Measurements from ENCODE around the gene CCL2.

CCL2 gene

DNA sequence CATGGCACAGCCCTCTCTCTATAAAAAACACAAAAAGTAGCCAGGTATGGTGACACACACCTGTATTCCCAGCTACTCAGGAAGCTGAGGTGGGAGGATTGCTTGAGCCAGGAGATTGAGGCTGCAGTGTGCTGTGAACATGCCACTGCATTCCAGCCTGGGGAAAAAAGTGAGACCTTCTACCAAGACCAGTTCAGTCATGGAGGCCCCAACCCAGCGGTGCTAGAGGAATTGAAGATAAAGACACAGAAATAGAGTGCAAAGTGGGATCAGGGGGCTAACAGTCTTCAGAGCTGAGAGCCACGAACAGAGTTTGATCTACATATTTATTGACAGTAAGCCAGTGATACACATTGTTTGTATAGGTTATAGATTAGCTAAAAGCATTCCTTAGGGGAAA lies 48.5 kb downstream of the CCL2 start:
- DNase-seq (ENCODE audit: low spot score) = no peak

DNA sequence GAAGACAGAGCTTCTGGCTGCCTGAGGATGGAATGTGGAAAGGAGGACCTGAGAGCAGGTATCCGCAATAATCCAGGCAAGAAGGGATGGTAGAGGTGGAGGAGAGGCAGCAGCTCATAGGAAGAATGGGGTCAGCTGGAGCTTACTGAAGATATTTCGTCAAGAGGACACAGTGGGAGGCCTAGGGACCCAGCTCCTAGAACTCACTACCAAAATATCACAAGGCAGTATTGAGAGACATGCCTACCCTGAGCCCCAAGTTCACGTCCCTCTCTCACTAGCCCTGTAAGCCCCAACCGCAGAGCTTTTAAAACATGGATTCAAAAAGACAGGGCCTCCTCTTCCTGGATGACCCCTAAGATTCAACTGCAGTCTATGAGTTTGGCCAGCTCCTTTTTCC lies 50.0 kb downstream of the CCL2 start:
- Histone ChIP-seq H3K4me1 (ENCODE audit: control insufficient read depth in 2 of 2, insufficient read depth in 1 of 2, low read depth in 1 of 2, low read length in 2 of 2) (no peaks in the 10 kb centered on the region), H2BK5ac (ENCODE audit: low read length) (no peak overlapping the region), H2BK15ac (ENCODE audit: low read length) (no peak overlapping the region), H4K8ac (ENCODE audit: low read depth, low read length) (no peak overlapping the region), H3K27ac (replicated peaks; ENCODE audit: low read length) (no peak overlapping the region), H4K91ac (ENCODE audit: low read depth, low read length, poor library complexity) (no peak overlapping the region), H3K14ac (ENCODE audit: low read length) (no peak overlapping the region), H3K4me2 (ENCODE audit: insufficient read depth, low read length, poor library complexity, severe bottlenecking) (no peak overlapping the region), H2AFZ (ENCODE audit: low read length) (no peak overlapping the region), H3K9ac (ENCODE audit: low read depth, low read length, poor library complexity) (no peak overlapping the region), H3K79me1 (ENCODE audit: low read depth, low read length) (no peaks in the 10 kb centered on the region), H2BK12ac (ENCODE audit: low read length) (no peak overlapping the region), H2AK5ac (ENCODE audit: low read depth, low read length) (no peak overlapping the region), H3K4ac (ENCODE audit: low read length) (no peak overlapping the region), H2BK120ac (ENCODE audit: low read depth, low read length) (no peak overlapping the region), H3K18ac (ENCODE audit: low read length) (no peak overlapping the region), H3K9me3 (replicated peaks in 1 of 2; ENCODE audit: control insufficient read depth in 2 of 2, insufficient read depth in 1 of 2, low read depth in 1 of 2, low read length in 2 of 2) (no peaks in the 10 kb centered on the region), H3K36me3 (replicated peaks in 1 of 2; ENCODE audit: control insufficient read depth in 2 of 2, insufficient read depth in 2 of 2, low read length in 2 of 2) (no peaks in the 10 kb centered on the region), H3K23ac (ENCODE audit: low read depth, low read length, poor library complexity) (no peak overlapping the region), H3K27me3 (ENCODE audit: control insufficient read depth in 3 of 3, insufficient read depth in 3 of 3, low read depth in 1 of 3, low read length in 3 of 3) (no peaks in the 10 kb centered on the region), H3K4me3 (ENCODE audit: low read length in 2 of 2) (no peak overlapping the region)
- WGBS, 2 donors (ENCODE audit: extremely low coverage in 2 of 2, insufficient read length in 2 of 2, insufficient replicate concordance in 1 of 2) = no CpG with 5 or more reads among the region's 4 CpGs
- DNase-seq (ENCODE audit: low spot score) = no peak

More for the DNA sequence above, 48.5 kb downstream of the CCL2 start:
- H3K14ac ChIP-seq (ENCODE audit: low read length) = no peak overlapping the region
- H3K9me3 ChIP-seq (replicated peaks in 1 of 2; ENCODE audit: control insufficient read depth in 2 of 2, insufficient read depth in 1 of 2, low read depth in 1 of 2, low read length in 2 of 2) = no peaks in the 10 kb centered on the region
- no peak overlapping the region for H3K4me2 ChIP-seq (ENCODE audit: insufficient read depth, low read length, poor library complexity, severe bottlenecking)
- no peak overlapping the region for H3K9ac ChIP-seq (ENCODE audit: low read depth, low read length, poor library complexity)
- H3K4ac ChIP-seq (ENCODE audit: low read length) = no peak overlapping the region
- H3K4me3 ChIP-seq (ENCODE audit: low read length in 2 of 2) = no peak overlapping the region
- no peak overlapping the region for H3K27ac ChIP-seq (replicated peaks; ENCODE audit: low read length)
- no peaks in the 10 kb centered on the region for H3K27me3 ChIP-seq (ENCODE audit: control insufficient read depth in 3 of 3, insufficient read depth in 3 of 3, low read depth in 1 of 3, low read length in 3 of 3)
- H3K36me3 ChIP-seq (replicated peaks in 1 of 2; ENCODE audit: control insufficient read depth in 2 of 2, insufficient read depth in 2 of 2, low read length in 2 of 2) = no peaks in the 10 kb centered on the region
- no peak overlapping the region for H2BK5ac ChIP-seq (ENCODE audit: low read length)
- no peak overlapping the region for H4K8ac ChIP-seq (ENCODE audit: low read depth, low read length)
- H2BK15ac ChIP-seq (ENCODE audit: low read length) = no peak overlapping the region
- H2AK5ac ChIP-seq (ENCODE audit: low read depth, low read length) = no peak overlapping the region
- H2AFZ ChIP-seq (ENCODE audit: low read length) = no peak overlapping the region
- no peak overlapping the region for H3K23ac ChIP-seq (ENCODE audit: low read depth, low read length, poor library complexity)
- no peak overlapping the region for H4K91ac ChIP-seq (ENCODE audit: low read depth, low read length, poor library complexity)
- H3K18ac ChIP-seq (ENCODE audit: low read length) = no peak overlapping the region
- peaks cover 0 to under 1% of the 10 kb centered on the region in 2 donors for H3K4me1 ChIP-seq (ENCODE audit: control insufficient read depth in 2 of 2, insufficient read depth in 1 of 2, low read depth in 1 of 2, low read length in 2 of 2)
- no CpG with 5 or more reads among the region's 2 CpGs for WGBS, 2 donors (ENCODE audit: extremely low coverage in 2 of 2, insufficient read length in 2 of 2, insufficient replicate concordance in 1 of 2)
- H2BK120ac ChIP-seq (ENCODE audit: low read depth, low read length) = no peak overlapping the region
- H3K79me1 ChIP-seq (ENCODE audit: low read depth, low read length) = no peaks in the 10 kb centered on the region
- H2BK12ac ChIP-seq (ENCODE audit: low read length) = no peak overlapping the region

DNA sequence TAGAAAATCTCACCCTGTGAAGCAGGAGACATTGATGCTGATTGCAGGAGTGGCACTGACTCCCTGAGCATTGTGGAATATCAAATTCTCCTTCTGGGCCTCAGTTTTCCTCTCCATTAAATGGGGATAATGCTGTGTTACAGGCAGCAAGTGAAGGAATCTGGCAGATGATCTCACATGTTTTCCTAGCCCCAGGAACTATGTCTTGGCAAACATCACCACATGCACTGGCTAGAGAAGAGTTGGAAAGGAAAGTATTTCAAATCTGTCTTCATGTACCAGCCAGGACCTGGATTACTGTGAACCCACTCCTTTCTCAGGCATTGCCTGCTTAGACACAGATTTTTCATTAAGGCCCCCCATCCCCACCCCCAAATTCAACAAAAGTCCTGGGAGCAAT lies 50.5 kb downstream of the CCL2 start:
- Histone ChIP-seq H3K9ac (ENCODE audit: low read depth, low read length, poor library complexity) (no peak overlapping the region), H2AFZ (ENCODE audit: low read length) (no peak overlapping the region), H3K9me3 (replicated peaks in 1 of 2; ENCODE audit: control insufficient read depth in 2 of 2, insufficient read depth in 1 of 2, low read depth in 1 of 2, low read length in 2 of 2) (no peaks in the 10 kb centered on the region), H4K91ac (ENCODE audit: low read depth, low read length, poor library complexity) (no peak overlapping the region), H2BK12ac (ENCODE audit: low read length) (no peak overlapping the region), H2AK5ac (ENCODE audit: low read depth, low read length) (no peak overlapping the region), H3K4ac (ENCODE audit: low read length) (no peak overlapping the region), H4K8ac (ENCODE audit: low read depth, low read length) (no peak overlapping the region), H3K27me3 (ENCODE audit: control insufficient read depth in 3 of 3, insufficient read depth in 3 of 3, low read depth in 1 of 3, low read length in 3 of 3) (no peaks in the 10 kb centered on the region), H3K36me3 (replicated peaks in 1 of 2; ENCODE audit: control insufficient read depth in 2 of 2, insufficient read depth in 2 of 2, low read length in 2 of 2) (no peaks in the 10 kb centered on the region), H3K14ac (ENCODE audit: low read length) (no peak overlapping the region), H3K4me2 (ENCODE audit: insufficient read depth, low read length, poor library complexity, severe bottlenecking) (no peak overlapping the region), H3K23ac (ENCODE audit: low read depth, low read length, poor library complexity) (no peak overlapping the region), H3K79me1 (ENCODE audit: low read depth, low read length) (no peaks in the 10 kb centered on the region), H3K4me1 (ENCODE audit: control insufficient read depth in 2 of 2, insufficient read depth in 1 of 2, low read depth in 1 of 2, low read length in 2 of 2) (no peaks in the 10 kb centered on the region), H2BK120ac (ENCODE audit: low read depth, low read length) (no peak overlapping the region), H2BK5ac (ENCODE audit: low read length) (no peak overlapping the region), H3K27ac (replicated peaks; ENCODE audit: low read length) (no peak overlapping the region), H3K18ac (ENCODE audit: low read length) (no peak overlapping the region), H2BK15ac (ENCODE audit: low read length) (no peak overlapping the region), H3K4me3 (ENCODE audit: low read length in 2 of 2) (no peak overlapping the region)
- no peak for DNase-seq (ENCODE audit: low spot score)

DNA sequence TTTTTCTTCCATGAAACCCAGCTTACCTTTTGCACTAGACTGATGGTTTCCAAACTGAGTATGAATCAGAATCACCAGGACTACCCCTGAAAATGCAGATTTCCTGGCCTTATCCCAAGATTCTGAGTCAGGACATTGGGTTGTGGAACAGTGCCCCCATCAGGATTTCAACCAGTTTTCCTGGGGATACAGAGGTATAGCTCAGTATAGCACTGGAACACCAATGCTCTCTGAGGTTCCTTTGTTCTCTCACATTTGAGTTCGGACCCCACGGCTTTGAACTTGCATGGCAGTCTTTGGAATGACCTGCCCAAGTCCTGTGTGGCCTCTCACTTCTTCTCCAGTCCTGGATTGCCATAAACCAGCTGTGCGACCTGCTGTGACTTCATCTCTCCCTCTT lies 51.4 kb downstream of the CCL2 start:
- Histone ChIP-seq H4K8ac (ENCODE audit: low read depth, low read length) (no peak overlapping the region), H3K4me2 (ENCODE audit: insufficient read depth, low read length, poor library complexity, severe bottlenecking) (no peak overlapping the region), H2BK15ac (ENCODE audit: low read length) (no peak overlapping the region), H2BK5ac (ENCODE audit: low read length) (no peak overlapping the region), H3K23ac (ENCODE audit: low read depth, low read length, poor library complexity) (no peak overlapping the region), H3K18ac (ENCODE audit: low read length) (no peak overlapping the region), H2BK120ac (ENCODE audit: low read depth, low read length) (no peak overlapping the region), H3K14ac (ENCODE audit: low read length) (no peak overlapping the region), H3K36me3 (replicated peaks in 1 of 2; ENCODE audit: control insufficient read depth in 2 of 2, insufficient read depth in 2 of 2, low read length in 2 of 2) (no peaks in the 10 kb centered on the region), H3K9me3 (replicated peaks in 1 of 2; ENCODE audit: control insufficient read depth in 2 of 2, insufficient read depth in 1 of 2, low read depth in 1 of 2, low read length in 2 of 2) (no peaks in the 10 kb centered on the region), H3K4ac (ENCODE audit: low read length) (no peak overlapping the region), H3K4me1 (ENCODE audit: control insufficient read depth in 2 of 2, insufficient read depth in 1 of 2, low read depth in 1 of 2, low read length in 2 of 2) (no peaks in the 10 kb centered on the region), H3K27me3 (ENCODE audit: control insufficient read depth in 3 of 3, insufficient read depth in 3 of 3, low read depth in 1 of 3, low read length in 3 of 3) (no peaks in the 10 kb centered on the region), H3K79me1 (ENCODE audit: low read depth, low read length) (no peaks in the 10 kb centered on the region), H2AFZ (ENCODE audit: low read length) (no peak overlapping the region), H2BK12ac (ENCODE audit: low read length) (no peak overlapping the region), H4K91ac (ENCODE audit: low read depth, low read length, poor library complexity) (no peak overlapping the region), H2AK5ac (ENCODE audit: low read depth, low read length) (no peak overlapping the region), H3K27ac (replicated peaks; ENCODE audit: low read length) (no peak overlapping the region), H3K4me3 (ENCODE audit: low read length in 2 of 2) (no peak overlapping the region), H3K9ac (ENCODE audit: low read depth, low read length, poor library complexity) (no peak overlapping the region)
- no CpG with 5 or more reads among the region's 3 CpGs for WGBS, 2 donors (ENCODE audit: extremely low coverage in 2 of 2, insufficient read length in 2 of 2, insufficient replicate concordance in 1 of 2)
- DNase-seq (ENCODE audit: low spot score) = no peak

All from neuronal stem cell (in vitro differentiated cells).